ENCODE data around the gene UGT1A8.

The UGT1A8 gene

GRCh38 chr2:233702238-233702637 lies 84.8 kb downstream of the UGT1A8 start:
- no peak for DNase-seq (ENCODE audit: low read depth)
- TF ChIP-seq, protein P1, sequence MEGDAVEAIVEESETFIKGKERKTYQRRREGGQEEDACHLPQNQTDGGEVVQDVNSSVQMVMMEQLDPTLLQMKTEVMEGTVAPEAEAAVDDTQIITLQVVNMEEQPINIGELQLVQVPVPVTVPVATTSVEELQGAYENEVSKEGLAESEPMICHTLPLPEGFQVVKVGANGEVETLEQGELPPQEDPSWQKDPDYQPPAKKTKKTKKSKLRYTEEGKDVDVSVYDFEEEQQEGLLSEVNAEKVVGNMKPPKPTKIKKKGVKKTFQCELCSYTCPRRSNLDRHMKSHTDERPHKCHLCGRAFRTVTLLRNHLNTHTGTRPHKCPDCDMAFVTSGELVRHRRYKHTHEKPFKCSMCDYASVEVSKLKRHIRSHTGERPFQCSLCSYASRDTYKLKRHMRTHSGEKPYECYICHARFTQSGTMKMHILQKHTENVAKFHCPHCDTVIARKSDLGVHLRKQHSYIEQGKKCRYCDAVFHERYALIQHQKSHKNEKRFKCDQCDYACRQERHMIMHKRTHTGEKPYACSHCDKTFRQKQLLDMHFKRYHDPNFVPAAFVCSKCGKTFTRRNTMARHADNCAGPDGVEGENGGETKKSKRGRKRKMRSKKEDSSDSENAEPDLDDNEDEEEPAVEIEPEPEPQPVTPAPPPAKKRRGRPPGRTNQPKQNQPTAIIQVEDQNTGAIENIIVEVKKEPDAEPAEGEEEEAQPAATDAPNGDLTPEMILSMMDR (IDR thresholded peaks at IDR 0.05; ENCODE audit: insufficient read depth, low read depth, low read length, missing control alignments): no peak
- H3K4me3 ChIP-seq (ENCODE audit: low read depth, low read length): no peak overlapping the region

DNA sequence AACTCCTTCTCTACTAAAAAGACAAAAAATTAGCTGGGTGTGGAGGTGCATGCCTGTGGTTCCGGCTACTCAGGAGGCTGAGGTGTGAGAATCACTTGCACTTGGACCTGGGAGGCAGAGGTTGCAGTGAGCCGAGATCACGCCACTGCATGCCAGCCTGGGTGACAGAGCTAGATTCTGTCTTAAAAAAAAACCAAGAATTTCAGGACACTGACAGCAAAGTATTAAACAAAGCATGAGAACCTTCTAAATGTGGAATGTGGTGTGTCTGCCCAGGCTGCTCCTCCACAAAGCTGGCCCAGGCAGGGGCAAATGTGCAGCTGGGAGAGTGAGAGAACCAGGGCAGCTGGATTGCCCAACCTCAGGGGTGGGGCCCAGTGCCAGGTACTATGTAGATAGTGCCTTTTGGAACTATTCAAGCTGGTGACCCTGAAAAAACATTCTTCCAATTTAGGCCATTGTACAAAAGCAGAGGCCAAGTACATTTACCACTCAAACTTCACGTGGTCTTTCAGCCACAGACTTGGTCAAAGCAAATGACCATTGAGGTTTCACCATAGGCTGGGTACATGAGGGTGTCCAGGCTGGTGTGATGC lies 88.6 kb downstream of the UGT1A8 start:
- no peak for DNase-seq (ENCODE audit: low read depth)
- H3K4me3 ChIP-seq (ENCODE audit: low read depth, low read length): no peak overlapping the region
- TF ChIP-seq, protein P1 (IDR thresholded peaks at IDR 0.05; ENCODE audit: insufficient read depth, low read depth, low read length, missing control alignments): no peak

GRCh38 chr2:233706720-233707119 lies 89.3 kb downstream of the UGT1A8 start:
- no peak for DNase-seq (ENCODE audit: low read depth)
- H3K4me3 ChIP-seq (ENCODE audit: low read depth, low read length): no peak overlapping the region
- TF ChIP-seq, protein P1 (IDR thresholded peaks at IDR 0.05; ENCODE audit: insufficient read depth, low read depth, low read length, missing control alignments): no peak

- H3K4me3 ChIP-seq (ENCODE audit: low read depth, low read length): no peak overlapping the region
- DNase-seq (ENCODE audit: low read depth): no peak
- TF ChIP-seq, protein P1 (IDR thresholded peaks at IDR 0.05; ENCODE audit: insufficient read depth, low read depth, low read length, missing control alignments): no peak
These were observed 90.7 kb downstream of the UGT1A8 start for GRCh38 chr2:233707940-233708644.

DNA sequence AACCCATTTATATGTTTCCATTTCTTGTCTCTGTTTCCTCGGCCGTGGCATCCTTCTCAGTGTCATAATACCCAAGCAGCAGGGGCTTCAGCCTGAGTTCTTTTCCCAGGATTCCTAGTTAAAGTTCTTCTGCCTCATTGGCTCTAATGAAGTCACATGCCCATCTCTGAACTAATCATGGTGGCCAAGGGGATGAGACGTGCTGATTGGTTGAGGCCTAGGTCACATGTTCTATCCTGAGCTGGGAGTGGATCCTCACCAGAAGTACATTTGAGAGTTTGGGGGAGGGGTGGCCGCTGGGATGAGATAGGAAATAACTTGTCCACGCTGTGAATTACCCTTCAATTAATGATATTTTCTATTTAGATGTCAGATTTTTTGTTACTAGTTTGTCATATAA lies 91.5 kb downstream of the UGT1A8 start:
- TF ChIP-seq, protein P1 (IDR thresholded peaks at IDR 0.05; ENCODE audit: insufficient read depth, low read depth, low read length, missing control alignments): no peak
- no peak for DNase-seq (ENCODE audit: low read depth)
- no peak overlapping the region for H3K4me3 ChIP-seq (ENCODE audit: low read depth, low read length)

- peak; percentile 68 for DNase-seq (ENCODE audit: low read depth)
- no peak overlapping the region for H3K4me3 ChIP-seq (ENCODE audit: low read depth, low read length)
- TF ChIP-seq, protein P1 (IDR thresholded peaks at IDR 0.05; ENCODE audit: insufficient read depth, low read depth, low read length, missing control alignments): peak; percentile 93
These were observed 94.0 kb downstream of the UGT1A8 start for GRCh38 chr2:233711312-233712008.
